H4 (cell line): ENCODE results near the gene H19. TPM values are rescaled to one million over a fixed set of nuclear protein-coding genes. Genes with fewer than 3 reads are reported as not detected.

ENCODE experiments used
- DNase-seq: peaks from one replicate; pipeline ENCODE4 v3.0.0-alpha.2; 2015; ENCODE audit warnings: low spot score
- total RNA-seq: library from RNA; depleted of rRNA; stranded (reverse); fragments of >200 nt; shearing (Covaris generic); gene quantifications from 2 replicates; pipeline ENCODE4 v1.2.3, GENCODE V29; 2014; rRNA removed

The H19 gene
- total RNA-seq, 1 experiment from 2014 or later = 0.23 TPM

DNA sequence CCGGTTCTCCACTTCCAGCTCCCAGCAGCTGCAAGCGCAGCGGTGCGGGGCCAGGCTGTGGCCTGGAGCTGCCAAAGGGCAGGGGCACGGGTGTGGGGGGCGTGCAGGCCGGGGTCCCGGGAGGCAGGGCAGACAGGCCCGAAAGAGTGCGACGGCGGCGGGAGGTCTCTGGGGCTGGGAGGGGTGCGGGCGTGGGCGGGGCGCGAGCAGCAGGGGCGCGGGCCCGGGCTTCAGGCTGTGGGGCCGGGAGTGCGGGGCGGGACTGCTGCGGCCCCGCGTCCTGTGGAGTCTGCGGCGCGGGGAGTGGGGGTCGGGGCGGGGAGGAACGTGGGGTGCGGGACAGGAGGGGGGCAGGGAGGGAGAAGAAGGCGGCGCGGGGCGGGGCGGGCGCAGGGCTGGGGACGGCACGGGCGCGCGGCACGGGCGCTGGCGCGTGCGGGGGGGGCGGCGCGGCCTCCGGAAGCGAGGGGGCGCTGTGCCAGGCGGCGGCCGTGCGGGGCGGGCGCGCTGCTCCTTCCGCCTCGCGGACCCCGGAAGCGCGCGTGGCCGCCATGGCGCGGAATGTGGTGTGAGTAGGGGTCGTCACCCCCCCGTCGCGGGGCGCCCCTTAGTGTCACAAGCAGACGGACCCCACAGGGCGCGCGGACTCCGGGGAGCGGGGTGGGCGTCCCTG is 50.7 kb downstream of the H19 start, which contains the start of gene MRPL23:
Gene MRPL23, plus strand, starts transcription at position 521 of the 673 bp plus-strand sequence. Its CDS starts 31 bp downstream, at position 552.
- DNase-seq = no peak

Other genes starting within 250 kb of the H19 start
- 1.4 and 2.0 TPM in 2 replicates for gene IFITM10, start 247.2 kb downstream of the H19 start, total RNA-seq
- gene CTSD, start 233.9 kb downstream of the H19 start, total RNA-seq = 516 and 559 TPM in 2 replicates
- gene SYT8, start 162.9 kb downstream of the H19 start, total RNA-seq = not detected in 2 replicates
- not detected in 2 replicates for gene TNNI2, start 158.9 kb downstream of the H19 start, total RNA-seq
- 3.3 TPM in 2 replicates for gene LSP1, start 144.8 kb downstream of the H19 start, total RNA-seq
- gene PRR33, start 105.9 kb downstream of the H19 start, total RNA-seq = not detected in 2 replicates
- not detected in 2 replicates for gene TNNT3, start 78.1 kb downstream of the H19 start, total RNA-seq
- gene MRPL23, start 50.5 kb downstream of the H19 start, total RNA-seq = 271 and 398 TPM in 2 replicates
- gene IGF2, start 141.5 kb upstream of the H19 start, total RNA-seq = 0.60 and 2.0 TPM in 2 replicates
- not detected in 2 replicates for gene INS, start 163.4 kb upstream of the H19 start, total RNA-seq
- gene TH, start 174.0 kb upstream of the H19 start, total RNA-seq = not detected in 2 replicates